Right kidney (tissue), 1 donor: ENCODE results near the gene CCDC88C.

Experiments
- DNase-seq: peaks from one replicate; pipeline ENCODE4 v3.0.0-alpha.2; 2016

The CCDC88C gene

GRCh38 chr14:91378930-91379578 is 38.6 kb downstream of the CCDC88C start:
- no peak for DNase-seq

- no peak for DNase-seq
Measured at GRCh38 chr14:91377700-91378652, 39.6 kb downstream of the CCDC88C start.

- no peak for DNase-seq
Measured at GRCh38 chr14:91376547-91377477, 40.8 kb downstream of the CCDC88C start.

- DNase-seq = no peak
Measured at GRCh38 chr14:91375720-91376452, 41.7 kb downstream of the CCDC88C start.

GRCh38 chr14:91374879-91375702 is 42.5 kb downstream of the CCDC88C start:
- DNase-seq = no peak

- DNase-seq = no peak
Measured at GRCh38 chr14:91374287-91374878, 43.2 kb downstream of the CCDC88C start.

- no peak for DNase-seq
Measured at GRCh38 chr14:91373591-91374254, 43.9 kb downstream of the CCDC88C start.

GRCh38 chr14:91372671-91373495 is 44.7 kb downstream of the CCDC88C start:
- DNase-seq = no peak

- no peak for DNase-seq
Measured at GRCh38 chr14:91371990-91372375, 45.6 kb downstream of the CCDC88C start.

- no peak for DNase-seq
Measured at GRCh38 chr14:91371011-91371989, 46.3 kb downstream of the CCDC88C start.

- DNase-seq = peak; percentile 51
Measured at GRCh38 chr14:91369628-91370445, 47.8 kb downstream of the CCDC88C start.

GRCh38 chr14:91368776-91369416 is 48.7 kb downstream of the CCDC88C start:
- DNase-seq = no peak

- no peak for DNase-seq
Measured at GRCh38 chr14:91367173-91368171, 50.1 kb downstream of the CCDC88C start.

- DNase-seq = no peak
Measured at GRCh38 chr14:91366749-91367148, 50.9 kb downstream of the CCDC88C start.

- no peak for DNase-seq
Measured at GRCh38 chr14:91365552-91365951, 52.1 kb downstream of the CCDC88C start.
